Islet precursor cell (in vitro differentiated cells): ENCODE data around the gene PCDHA10.
"Not testable (repeated sequence)": the region's sequence is repeated elsewhere in the genome, so short reads cannot be mapped to it uniquely, and the experiment has no call there.

Source experiments
- DNase-seq: peaks from one replicate; pipeline ENCODE4 v3.0.0-alpha.2; 2018

Gene PCDHA10

GRCh38 chr5:140855772-140856674 is at the start of gene PCDHA10:
Gene PCDHA10, plus strand, starts transcription at chr5:140855897. Its CDS starts 152 bp downstream, at chr5:140856049.
- peak; percentile 73 for DNase-seq

- DNase-seq = peak; percentile 87
Observed at GRCh38 chr5:140806834-140807775, 48.6 kb upstream of the PCDHA10 start, which contains the start of gene PCDHA4. Gene PCDHA4, plus strand, starts transcription at chr5:140807068.

- not testable (repeated sequence) for DNase-seq
Observed at GRCh38 chr5:140808241-140808888, 47.3 kb upstream of the PCDHA10 start.

- no peak for DNase-seq
Observed at GRCh38 chr5:140808889-140809291, 46.8 kb upstream of the PCDHA10 start.

- no peak for DNase-seq
Observed at GRCh38 chr5:140821375-140822280, 34.1 kb upstream of the PCDHA10 start, which contains the start of gene PCDHA5. Gene PCDHA5, plus strand, starts transcription at chr5:140821613.

- no peak for DNase-seq
Observed at GRCh38 chr5:140822281-140822629, 33.4 kb upstream of the PCDHA10 start.

GRCh38 chr5:140822969-140823368 is 32.7 kb upstream of the PCDHA10 start:
- DNase-seq = not testable (repeated sequence)

- DNase-seq = no peak
Observed at GRCh38 chr5:140823475-140823874, 32.2 kb upstream of the PCDHA10 start.

GRCh38 chr5:140827704-140828361 is 27.9 kb upstream of the PCDHA10 start, which contains the start of gene PCDHA6:
Gene PCDHA6, plus strand, starts transcription at chr5:140827960. Its CDS starts 132 bp downstream, at chr5:140828092.
- no peak for DNase-seq

- no peak for DNase-seq
Observed at GRCh38 chr5:140828362-140828737, 27.3 kb upstream of the PCDHA10 start.

- not testable (repeated sequence) for DNase-seq
Observed at GRCh38 chr5:140829511-140830501, 25.9 kb upstream of the PCDHA10 start.

- DNase-seq = no peak
Observed at GRCh38 chr5:140833993-140834392, 21.7 kb upstream of the PCDHA10 start, which contains the start of gene PCDHA7. Gene PCDHA7, plus strand, starts transcription at chr5:140834269. Its CDS starts 115 bp downstream, at chr5:140834384.

- DNase-seq = not testable (repeated sequence)
Observed at GRCh38 chr5:140834439-140835008, 21.2 kb upstream of the PCDHA10 start.

- DNase-seq = no peak
Observed at GRCh38 chr5:140835622-140836510, 19.8 kb upstream of the PCDHA10 start.

- DNase-seq = no peak
Observed at GRCh38 chr5:140840978-140841962, 14.4 kb upstream of the PCDHA10 start, which contains the start of gene PCDHA8. Gene PCDHA8, plus strand, starts transcription at chr5:140841187. Its CDS starts 135 bp downstream, at chr5:140841322.
